ENCODE results near the gene GRM7.

GRM7 gene

DNA sequence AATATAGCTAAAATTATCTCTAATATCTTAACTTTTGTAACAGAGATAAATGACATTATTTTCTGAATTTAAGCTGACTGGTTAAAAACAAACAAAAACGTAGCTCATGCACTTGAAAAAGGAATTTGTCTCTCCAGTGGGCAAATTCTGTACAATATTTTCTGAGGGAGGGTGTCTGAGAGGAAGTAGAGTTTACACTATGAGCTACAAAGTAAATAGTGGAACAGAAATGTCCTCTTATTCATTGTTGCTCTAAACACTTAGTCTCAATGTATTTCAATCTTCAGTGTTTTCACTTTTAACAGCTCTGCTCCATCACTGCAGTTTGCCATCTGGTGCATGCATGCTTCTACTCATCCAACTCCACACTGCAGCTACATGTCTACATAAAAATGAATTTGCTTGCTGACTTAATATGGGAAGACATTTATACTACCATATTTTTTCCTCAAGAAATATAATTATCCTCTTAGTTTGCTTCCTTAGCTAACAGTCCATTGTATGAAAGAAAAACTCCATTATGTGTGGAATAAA, 823.3 kb downstream of the GRM7 start:
- DNase-seq = no peak

DNA sequence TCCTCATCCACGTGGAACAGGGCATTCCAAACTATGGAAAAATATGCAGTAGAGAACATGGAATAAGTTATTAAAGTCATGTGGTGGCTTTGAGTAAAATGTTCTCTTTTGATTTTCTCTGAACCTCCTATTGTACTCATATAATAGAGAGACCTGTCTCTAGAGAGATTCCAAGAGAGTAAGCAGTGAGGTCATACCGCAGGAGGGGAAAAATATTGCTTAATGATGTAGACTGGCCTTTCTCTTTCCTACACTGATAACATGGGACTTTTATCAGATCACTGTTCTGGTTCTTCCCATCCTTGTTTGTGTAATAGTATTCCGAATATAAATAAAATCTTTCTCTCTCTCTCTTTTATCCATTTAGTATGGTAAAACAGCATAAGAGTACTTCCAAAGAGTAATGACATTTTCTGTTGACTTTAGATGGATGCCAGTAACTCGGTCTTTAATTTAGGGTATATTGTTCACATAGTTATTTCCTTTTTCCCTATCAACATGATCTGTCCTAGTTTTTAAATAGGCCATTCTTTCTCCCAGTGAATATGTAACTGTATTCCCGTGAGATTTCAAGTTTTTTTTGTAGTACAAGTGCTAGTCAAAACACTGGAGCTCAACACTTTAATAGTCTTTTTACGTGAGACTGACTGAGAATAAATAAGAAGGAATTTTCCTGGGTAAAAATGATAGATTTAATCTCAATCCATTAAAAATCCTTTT, 826.7 kb downstream of the GRM7 start:
- DNase-seq = no peak

DNA sequence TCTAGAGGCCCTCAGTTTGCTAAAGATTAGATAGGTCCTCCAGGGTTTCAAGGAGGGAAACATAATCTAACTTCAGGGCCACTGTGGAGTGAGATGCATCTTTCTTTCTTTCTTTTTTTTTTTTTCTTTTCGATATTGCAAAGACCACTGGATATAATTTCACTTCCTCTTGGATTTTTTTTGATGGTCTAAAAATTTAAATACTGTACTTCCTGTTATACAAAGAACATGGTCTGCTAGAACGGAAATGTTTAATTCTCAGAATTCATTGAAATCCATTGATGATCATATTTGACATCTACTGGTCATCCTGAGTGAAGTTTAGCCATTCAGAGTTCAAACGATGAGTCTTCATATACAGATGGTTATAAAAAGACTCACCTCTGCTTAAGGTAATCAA, 832.0 kb downstream of the GRM7 start:
- DNase-seq = no peak

DNA sequence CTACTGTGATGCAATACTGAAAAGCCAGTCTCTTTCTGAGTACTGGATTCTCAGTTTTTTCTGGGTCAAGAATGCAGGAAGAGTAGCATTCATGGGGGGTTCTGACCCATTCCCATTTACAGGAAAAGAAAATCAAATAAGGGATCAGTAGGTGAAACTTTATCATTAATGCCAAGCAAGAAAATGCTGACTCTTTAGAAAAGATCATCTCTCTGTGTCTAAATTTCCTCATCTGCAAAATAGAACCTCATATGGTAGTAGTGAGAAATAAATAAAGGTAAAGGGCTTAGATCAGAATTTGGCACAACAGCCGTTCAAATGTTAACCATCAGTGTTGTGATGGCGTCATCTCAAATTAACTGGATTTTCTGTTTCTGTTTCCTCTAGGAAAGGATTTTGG, 833.1 kb downstream of the GRM7 start:
- no peak for DNase-seq

DNA sequence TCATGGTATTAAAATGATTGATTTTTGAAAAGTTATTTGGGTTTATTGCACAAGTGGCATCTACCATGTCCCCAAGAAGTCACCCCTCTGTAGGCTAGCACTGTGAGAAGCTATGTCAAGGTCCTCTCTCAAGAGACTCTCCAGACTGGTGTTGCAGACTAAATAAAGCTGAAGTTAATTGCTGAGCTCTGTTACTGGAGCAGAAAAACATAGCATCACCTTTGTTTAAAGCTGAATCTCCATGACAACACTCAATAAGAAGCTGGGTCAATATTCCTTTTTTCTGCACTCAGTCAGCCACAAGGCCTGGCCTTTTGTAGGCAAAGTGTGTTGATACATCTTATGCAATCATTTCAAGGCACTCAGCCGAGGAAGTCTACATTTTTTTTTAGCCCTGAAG, 834.1 kb downstream of the GRM7 start:
- DNase-seq = no peak

DNA sequence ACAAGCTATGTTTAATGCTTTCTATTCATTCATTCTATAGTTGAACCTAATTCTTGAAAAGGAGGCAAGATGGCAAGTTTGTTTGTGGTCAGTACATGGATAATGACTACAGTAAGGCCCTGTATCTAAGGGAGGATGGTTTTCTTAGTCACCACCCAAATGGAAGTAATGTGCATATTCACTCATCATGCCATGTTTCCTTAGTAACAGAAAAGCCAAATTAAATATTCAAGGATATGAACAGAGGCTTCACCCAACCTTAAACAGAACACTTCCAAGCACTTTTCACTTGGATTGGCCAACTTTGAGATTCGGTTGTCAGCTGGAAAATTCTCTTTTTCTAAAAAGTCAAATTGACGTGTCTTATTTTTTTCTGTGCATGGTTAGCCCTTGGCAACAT, 835.4 kb downstream of the GRM7 start:
- DNase-seq = no peak

DNA sequence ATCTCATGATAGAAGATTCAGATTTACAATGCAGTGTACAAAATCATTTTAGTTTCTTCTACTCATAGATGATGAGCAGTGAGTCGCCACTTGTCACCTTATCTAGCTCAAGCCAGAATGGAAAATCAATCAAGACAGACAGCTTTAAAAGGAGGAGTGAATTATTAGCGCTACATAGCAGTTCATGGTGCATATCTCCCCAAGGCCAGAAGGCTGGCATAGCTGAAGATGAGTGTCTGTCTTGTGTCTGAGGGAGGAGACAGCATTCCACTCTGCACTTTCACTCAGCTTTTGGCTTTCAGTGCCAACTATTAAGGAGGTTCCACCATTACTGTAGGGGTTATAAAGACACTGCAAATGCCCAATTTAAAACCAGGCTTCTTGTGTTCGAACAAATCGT, 836.6 kb downstream of the GRM7 start:
- DNase-seq = no peak

DNA sequence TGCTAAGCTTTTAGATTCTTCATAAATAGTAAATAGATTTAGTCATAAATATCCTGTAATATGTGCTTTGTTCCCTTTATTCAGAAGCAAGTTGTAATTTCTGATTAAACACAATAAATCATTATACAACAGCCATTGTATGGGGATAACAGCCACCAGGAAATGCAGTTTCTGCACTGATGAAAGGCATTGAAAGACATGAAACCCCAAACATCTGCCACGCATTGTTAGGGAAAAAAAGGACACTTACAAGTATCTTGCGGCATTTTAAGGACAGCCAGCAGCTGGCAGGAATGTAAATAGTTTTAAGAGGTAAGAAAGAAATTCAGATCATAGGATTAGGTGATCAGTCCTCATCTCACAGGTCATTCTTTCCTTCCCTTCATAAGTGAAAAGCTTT, 839.6 kb downstream of the GRM7 start:
- no peak for DNase-seq

DNA sequence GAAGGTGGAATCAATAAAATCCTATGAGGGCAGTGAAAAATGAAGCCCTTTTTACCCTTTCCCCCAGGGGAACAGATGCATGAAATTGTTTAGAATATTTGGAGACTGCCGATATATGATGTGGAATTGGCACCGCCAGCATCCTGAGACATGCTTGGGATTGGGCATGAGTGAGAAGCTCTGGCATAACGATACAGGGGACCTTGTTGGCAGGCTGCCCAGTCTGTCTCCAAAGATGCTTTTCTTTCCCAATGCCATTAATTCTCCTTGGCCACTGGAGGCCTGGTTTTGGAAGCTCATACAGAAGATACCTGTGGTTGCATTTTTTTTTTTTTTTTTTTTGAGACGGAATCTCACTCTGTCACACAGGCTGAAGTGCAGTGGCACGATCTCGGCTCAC, 840.1 kb downstream of the GRM7 start:
- DNase-seq = no peak

DNA sequence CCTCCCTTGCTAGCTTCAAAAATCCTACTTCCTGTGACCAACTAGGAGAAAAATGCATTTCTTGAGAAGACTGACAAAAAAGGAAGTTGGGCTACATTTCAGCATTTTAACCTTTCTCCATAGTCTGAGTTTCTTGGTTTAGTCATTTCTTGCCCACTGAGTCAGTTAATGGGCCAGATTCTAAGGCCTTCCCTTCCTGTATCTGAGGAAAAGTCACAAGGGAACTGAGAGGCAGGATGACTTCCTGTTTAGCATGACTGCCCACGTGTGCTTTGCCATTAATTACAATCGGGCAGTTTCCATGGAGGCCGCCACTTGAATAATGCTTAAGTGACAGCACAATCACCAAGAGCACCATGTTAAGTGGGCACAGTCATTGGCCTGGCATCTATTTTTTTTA, 846.3 kb downstream of the GRM7 start:
- no peak for DNase-seq

DNA sequence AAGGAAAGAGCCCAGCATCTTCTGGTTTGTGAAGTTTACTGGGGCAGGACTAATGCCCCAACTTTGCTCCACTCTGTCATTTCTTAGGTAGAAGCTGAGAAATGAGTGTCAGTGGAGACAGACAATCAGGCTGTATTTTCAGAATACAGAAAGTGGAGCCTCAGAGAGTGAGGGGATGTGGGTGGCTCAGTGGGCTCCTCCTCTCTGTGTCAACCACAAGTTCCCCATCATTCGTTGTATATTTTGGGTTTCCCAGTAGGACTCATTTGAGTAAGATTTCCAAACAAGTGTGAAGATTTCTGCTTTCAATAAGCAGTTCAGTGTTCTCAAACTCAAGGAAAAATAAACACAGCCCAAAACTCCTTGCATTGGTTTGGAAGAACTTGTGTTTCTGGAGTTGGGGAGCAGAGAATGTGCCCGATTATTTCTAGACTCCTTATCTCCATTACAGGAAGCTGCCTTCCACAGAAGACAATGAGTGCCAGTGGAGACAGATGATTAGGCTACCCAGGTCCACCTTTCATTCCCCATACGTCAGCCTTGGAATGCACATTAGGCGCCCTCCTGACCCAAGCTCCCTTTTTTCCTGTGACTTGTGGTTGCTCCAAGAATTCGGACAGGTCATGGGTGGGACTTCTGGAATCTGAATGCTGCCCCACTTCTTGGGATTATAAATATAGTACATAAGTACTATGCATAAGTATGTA, 848.6 kb downstream of the GRM7 start:
- DNase-seq = no peak

DNA sequence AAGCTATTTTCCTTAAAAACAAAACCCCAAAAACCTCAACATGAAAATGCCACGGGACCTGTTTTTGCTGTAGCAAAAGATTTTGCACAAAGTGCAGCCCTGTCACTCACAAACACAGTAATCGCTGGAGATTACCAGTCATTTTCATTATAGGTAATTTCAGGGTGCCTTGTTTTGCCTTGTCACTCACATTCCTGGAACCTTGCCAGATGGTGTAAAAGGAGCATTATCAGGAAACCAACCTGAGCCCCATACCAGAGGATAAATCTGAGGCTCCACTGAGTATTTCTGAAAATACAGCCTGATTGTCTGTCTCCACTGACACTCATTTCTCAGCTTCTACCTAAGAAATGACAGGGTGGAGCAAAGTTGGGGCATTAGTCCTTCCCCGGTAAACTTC, 849.4 kb downstream of the GRM7 start:
- peak; percentile 9 for DNase-seq

DNA sequence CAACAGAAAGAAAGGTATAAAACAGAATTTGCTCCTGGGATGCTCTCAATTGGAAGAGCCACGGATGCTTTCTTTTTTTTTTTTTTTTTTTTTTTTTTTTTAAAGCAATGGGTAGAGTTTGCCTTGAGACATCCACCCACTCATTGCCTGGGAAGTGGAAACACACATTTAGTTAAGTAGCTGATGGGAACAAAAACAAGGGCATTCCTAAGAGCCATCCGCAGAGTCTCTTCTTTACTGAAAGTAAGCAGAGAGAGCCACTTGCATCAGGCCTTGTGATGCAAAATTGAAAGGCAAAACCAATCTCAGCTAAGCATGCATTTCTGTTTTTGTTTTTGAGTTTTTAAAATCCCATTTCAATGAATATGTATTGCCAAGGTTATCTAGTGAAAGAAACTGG, 852.8 kb downstream of the GRM7 start:
- no peak for DNase-seq

DNA sequence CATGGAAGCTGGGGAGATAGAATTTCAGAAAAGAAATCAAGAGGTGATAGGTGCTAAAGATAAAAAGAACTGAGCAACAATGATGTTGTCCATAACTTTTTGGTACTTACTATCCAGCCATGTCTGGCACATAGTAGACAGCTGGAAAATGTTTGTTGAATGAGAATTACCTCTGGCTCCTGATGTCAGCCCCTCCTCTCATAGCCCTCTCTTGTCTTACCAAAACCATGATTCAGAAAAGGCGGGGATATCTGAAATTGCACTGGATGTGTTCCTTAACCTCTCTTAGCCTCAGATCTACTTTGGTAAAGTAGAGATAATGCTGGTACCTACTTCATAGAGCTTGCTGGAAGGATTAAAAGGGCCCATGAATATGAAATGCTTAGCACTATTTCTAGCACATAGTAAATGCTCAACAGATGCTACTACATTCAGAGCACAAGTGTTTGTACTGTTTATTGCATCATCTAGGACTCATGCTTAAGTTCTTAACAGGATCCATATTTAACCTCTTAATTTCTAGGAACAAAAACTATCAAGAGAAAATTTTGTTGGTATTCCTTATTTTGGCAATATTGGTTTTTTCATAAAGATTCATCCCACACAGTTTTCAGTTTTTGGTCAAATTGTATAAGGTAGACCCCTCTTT, 859.9 kb downstream of the GRM7 start:
- no peak for DNase-seq

DNA sequence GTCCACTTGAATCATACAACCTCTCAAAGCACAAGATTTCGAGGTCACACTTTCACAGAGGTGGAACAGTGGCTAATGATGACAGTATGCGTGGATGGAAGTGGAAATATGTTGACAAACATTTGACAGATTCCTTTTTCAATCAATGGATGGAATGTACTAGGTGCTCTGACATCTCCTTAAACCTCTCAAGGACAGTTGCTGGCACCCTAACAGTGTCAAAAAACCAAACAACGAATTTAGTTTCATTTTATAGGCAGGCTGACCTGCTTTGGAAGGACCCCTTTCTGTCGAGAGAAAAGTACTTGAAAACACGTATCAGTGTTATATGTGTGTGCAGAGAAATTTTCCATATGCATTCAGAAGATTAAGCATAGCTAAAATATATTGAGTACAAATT, 861.0 kb downstream of the GRM7 start:
- no peak for DNase-seq

DNA sequence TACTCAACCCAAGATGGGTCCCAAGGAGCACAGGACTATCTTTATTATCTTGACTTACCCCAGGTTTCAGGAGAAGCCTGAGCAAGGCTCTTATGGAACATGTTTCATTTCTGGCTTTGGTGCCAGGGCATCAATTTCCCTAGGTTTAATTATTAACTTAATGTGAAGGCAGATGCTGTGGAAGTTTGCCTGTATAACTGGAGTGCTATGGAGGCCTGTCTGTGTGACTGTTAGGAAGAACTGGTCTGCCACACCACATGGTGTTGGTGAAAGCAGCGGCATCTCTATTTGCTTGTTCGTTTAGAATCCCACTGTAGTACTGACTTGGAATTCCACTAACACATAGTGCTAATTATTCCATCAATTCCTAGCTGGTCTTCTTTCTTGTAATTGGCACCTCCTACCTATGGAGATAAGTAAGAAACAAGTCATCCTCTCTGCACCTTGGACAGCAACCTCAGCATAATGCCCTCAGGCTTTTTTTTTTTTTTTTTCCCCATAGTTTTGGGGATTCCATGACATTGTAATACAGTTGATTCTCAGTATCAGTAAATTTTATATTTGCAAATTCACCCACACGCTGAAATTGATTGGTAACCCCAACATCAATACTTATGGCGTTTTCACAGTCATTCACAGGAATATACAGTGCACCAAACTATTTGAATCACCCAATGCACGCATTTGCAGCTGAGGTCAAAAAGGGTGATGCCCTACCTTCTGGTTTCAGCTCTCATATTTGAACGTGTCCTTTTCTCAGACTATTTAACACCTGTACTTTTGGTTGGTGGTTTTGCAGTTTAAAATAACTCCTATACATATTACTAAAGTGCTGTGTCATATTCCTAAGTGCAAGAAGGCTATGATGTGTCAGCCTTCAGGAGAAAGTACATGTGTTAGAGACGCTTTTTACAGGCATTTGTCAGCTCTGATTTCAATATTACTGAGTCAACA, 867.9 kb downstream of the GRM7 start:
- DNase-seq = no peak

DNA sequence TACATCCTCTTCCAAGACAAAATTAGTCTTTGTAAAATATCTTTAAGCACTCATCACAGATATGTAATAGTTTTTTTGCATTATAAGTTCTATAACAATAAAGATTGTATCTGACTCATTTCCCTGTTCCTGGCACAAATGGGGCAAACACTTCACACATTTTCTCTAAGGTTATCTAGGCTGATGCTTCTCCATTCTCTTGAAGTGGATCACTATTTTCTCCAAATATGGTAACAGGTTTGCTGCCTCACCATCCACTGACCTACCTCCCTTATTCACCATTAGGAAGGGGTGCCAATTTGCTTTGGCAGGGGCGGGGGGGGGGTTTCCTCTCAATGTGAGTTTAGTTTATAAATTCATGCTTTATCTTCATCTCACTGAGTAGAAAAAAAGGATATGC, 873.0 kb downstream of the GRM7 start:
- no peak for DNase-seq

DNA sequence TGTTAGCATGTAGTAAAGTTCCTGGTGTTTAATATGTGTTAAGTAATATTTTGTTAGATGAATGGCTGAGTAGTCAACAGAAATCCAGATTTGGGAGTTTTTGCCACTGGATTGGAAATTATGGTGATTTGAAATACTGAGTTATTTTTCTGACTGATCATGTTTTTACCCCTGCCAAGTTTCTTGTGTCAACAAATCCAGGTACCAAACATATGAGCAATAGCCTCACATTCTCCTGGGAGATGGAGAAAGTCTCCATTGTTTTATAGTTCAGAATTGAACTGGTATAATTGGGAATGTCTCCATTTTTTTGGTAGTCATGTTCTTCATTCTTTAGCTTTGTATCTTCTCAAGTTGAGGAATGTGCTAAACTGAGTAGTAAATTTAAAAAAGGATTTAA, 873.5 kb downstream of the GRM7 start:
- no peak for DNase-seq

DNA sequence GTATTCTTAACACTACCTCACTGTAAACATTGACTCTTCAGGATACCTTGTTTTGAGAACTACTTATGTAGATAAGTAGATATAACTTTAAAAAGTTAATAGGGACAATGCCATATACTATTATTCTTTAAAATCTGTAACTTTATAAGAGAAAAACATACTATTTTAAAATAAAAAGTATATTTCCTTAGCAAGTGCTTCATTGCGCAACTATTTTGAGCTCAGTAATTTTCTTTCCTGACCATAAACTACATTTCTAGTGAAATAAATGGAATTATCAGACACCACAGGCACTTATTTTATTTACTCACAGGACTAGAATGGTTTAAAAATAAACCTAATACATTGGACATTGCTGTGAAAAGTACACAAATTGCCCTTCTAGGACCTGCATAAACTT, 876.3 kb downstream of the GRM7 start:
- no peak for DNase-seq

DNA sequence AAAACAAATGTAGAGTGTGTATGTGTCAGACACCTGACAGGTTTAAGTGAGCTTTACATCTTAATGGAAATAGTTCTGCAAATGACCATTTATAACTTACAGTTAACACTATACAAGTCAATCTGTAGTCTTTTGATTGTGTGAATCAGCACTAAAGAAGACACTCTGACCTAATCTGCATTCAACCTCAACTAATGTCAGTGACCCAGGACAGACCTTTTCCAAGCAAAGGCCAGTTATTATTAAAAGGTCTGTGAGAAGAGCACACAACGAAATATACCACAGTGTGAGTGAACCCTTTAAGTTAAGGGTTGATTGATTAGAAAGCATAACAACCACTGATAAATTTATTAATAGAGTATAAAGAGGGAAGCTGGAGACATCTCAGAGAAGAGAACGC, 878.8 kb downstream of the GRM7 start:
- DNase-seq = no peak

DNA sequence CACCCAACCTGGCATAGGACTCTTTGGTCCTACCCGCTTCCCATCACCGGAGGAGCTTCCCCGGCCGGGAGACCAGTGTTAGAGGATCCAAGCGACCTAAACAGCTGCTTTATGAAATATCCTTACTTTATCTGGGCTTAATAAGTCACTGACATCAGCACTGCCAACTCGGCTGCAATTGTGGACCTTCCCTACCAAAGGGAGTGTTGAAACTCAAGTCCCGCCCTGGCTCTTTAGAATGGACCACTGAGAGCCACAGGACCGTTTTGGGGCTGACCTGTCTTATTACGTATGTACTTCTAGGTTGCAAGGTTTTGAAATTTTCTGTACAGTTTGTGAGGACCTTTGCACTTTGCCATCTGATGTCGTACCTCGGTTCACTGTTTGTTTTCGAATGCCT, 879.5 kb downstream of the GRM7 start:
- DNase-seq = no peak

DNA sequence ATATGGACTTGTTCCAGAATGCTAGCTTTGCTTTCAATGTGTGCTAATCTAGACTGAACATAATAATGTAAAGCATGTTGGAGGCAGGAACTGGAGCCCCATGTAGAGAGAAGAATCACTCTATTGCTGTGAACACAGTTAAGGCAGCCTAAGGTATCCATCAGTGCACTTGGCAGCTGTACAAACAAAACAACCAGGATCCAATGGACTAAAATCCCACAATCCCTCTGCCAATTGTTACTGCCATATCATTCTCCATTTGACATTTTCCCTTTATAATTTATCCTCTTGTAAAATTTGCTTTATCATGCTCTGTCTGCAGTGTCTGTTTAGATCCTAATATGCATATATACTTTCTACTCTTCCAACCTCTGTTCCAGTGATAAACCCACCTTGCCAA, 883.9 kb downstream of the GRM7 start:
- no peak for DNase-seq

DNA sequence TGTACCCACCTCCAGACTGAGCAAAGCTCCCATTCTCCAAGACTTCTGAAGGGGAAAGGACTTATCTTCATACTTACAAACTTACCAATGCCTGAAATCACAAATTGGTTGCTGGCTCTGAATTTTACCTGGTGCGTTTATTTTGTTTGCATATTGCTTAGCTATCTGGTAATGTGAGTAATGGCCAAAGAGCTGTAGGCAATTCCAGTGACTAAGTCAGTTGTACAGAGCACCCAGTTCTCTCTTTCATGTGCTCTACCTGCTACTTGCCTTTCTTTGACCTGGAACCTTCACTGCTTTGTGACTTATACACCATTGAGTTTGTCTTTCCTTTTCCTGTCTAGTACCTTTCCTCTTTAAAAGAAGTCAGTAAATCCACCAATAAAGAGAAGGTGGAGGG, 884.8 kb downstream of the GRM7 start:
- DNase-seq = no peak

Measured in NCI-H1105 (cell line).